HG03378 (cell line): ENCODE results near the gene CERS6.
"Not testable (repeated sequence)": the region's sequence is repeated elsewhere in the genome, so short reads cannot be mapped to it uniquely, and the experiment has no call there.

Source experiments
- ATAC-seq: cut with Tn5 transposase; IDR thresholded peaks from one replicate; pipeline ENCODE4 v1.9.1; 2021; ENCODE audit warnings: mild to moderate bottlenecking, moderate library complexity; ENCODE audit not compliant: unreplicated experiment

Gene CERS6

DNA sequence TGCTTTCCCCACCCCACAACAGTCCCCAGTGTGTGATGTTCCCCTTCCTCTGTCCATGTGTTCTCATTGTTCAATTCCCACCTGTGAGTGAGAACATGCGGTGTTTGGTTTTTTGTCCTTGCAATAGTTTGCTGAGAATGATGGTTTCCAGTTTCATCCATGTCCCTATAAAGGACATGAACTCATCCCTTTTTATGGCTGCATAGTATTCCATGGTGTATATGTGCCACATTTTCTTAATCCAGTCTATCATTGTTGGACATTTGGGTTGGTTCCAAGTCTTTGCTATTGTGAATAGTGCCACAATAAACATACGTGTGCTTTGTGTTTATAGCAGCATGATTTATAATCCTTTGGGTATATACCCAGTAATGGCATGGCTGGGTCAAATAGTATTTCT, 335.1 kb downstream of the CERS6 start:
- not testable (repeated sequence) for ATAC-seq

DNA sequence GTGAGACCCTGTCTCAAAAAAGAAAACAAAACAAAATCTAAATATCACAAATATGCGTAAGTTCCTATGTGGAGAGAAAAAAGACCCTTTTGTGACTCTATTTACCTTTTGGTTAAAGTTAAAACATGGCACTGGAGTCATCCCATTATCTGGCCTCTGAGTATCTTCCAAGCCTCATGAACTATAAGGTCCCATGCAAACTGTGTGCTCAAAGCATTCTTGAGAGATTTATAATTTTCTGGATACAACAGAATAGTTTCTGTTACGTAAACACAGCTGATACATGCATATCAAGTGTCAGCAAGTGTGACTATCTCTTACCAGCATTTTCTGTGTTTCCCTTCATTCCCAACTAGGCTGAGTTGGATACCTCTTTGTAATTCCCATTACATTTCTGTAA, 337.5 kb downstream of the CERS6 start:
- ATAC-seq = no peak

DNA sequence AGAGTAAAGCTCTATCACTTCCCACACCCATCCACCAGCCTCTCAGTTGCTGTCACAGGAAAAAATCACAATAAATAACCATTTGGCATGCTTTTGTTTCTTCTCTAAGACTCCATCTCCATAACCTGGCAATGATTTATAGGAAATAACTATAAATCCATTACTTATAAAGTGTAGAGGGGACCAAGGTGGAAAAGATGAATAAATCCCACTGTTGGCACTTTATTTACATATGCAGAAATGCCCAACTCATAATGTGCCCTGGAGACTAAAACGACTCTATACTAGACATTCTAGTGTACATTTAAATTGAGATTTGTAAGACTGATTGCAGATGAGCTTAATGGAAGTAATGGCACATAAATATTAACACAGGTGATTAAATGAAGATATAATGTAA, 338.9 kb downstream of the CERS6 start:
- no peak for ATAC-seq

DNA sequence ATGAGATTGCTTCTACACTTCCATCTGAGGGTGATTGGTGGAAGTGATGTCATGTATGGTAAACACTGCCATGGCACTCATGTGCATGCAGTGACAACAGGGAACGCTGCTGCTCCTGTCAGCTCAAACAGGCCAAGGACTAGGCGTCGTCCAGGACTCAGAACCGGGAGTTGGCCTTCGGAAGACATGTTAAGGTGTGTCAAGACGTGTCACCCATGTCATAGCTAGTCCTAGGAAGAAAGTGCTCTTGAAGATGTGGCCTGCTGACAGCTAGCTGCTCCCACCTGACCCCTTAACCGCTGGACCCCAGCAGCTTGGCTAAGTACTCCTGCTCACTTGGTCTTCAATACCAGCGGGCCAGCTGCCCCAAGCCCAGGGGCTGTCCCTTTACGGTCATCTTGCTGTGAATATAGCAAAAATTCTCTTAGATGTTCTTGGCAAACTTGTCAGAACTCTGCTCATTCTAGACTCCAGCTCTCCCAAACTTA, 340.1 kb downstream of the CERS6 start:
- ATAC-seq = no peak

DNA sequence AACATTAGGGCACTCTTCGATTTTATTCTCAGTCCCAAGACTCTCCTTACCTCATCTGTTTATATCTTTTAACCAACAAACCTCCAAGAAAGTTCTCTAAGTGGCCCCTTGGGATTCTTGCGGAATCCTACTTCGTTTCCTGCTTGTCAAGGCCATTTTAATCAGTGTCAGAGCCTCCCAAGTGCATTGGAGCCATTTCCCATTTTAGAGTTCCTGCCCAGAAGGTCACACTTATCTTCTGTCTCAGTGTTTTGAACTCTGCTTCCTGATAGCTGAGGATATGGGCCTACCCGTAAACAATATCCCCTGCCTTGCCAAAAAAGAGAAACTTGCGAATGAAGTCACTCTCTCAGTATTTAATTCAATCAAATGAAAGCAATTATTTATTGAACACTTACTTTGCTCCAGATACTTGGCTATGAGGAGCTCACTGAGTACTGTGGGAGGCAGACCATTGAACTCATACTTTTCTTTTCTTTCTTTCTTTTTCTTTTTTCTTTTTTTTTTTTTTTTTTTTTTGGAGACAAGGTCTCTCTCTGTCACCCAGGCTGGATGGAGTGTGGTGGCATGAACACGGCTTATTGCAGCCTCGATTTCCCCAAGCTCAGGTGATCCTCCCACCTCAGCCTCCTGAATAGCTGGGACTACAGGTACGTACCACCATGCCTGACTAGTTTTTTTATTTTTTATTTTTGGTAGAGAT, 340.7 kb downstream of the CERS6 start:
- ATAC-seq = no peak

DNA sequence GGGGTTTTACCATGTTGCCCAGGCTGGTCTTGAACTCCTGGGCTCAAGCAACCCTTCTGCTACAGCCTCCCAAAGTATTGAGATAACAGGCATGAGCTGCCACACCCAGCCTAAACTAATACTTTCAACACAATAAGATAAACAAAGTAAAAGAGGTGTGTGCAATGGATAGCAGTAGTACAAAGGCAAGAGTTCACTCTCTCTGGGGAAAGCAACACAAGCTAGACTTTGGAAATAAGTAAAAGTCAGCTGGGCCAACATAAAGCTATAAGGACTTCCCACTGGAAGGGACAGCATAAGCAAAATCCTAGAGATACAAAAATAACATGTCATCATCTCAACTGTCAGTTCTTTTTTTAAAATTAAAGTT, 341.2 kb downstream of the CERS6 start:
- no peak for ATAC-seq

DNA sequence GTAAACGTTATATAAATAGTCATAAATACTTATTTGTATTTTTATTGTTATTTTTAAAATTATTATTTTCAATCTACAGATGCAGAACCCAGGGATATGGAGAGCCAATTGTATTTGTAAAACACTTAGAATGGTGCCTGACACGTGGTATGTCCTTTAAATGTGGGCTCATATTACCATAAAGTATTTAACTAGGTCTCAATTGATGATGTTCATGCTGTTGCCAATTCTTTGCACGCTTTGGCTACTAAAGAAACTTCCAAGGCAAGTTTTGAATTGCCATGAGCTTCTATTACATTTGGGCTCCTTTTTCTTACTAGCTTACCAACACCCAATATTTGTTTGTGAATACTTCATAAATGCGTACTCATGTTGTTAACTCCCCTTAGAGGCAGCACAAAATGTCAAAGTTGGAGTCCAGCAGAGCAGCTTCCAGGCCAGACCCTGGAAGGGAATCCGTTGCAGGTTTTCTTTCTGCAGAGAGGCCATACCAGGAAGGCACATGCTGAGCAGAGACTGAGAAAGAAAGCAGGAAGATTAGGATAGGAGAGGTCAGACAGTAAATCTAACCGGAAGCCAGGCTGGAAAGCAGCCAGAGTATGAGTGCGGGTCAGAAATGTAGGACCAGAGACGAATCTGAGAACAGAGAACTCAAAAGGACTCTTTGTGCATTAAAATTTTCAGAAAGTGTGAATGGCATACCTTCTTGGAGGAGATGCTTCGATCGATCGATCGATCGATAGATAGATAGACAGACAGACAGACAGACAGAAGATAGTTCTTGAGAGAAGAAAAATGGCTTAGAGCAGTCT, 342.2 kb downstream of the CERS6 start:
- no peak for ATAC-seq

DNA sequence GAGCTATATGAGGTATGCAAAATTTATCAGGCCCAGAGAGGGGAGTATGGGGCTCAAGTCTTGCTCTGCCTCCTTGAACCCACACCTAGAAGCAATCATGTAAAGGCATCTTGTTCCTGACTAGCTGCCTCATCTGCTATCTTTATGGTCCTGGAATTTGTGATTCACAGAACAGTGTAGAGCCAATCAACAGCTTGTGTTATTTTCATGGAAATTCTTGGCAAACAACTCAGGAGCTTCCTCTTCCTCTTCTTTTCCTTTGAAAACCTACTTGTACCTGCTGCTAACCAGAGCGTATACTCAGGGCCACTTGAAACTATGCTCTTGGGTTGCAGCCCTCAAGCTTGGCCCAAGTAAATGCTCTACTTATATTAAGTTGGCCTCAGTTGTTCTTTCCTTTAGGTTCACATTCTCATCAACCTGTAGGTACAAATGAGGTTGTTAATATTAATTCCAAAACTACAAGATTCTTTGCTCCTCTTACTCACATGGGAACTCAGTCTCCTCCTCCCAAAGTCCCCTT, 342.9 kb downstream of the CERS6 start:
- ATAC-seq = no peak

DNA sequence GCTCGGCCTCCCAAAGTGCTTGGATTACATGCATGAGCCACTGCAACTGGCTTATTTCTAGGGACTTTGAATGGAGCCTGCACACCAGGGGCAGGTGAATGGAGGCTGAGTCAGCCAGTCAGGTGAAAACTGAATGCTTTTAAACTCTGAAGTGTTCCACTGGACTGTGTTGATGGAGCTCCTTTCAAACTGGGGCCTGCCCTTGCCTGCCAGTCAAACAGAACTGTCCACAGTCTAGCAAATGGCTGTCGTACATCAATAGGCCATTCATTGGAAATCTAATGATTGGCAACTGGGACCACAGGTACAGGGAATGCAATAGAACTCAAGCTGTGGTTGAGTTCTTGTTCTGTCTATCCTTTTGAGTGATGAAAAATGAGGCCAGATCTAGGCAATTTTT, 345.4 kb downstream of the CERS6 start:
- ATAC-seq = no peak

DNA sequence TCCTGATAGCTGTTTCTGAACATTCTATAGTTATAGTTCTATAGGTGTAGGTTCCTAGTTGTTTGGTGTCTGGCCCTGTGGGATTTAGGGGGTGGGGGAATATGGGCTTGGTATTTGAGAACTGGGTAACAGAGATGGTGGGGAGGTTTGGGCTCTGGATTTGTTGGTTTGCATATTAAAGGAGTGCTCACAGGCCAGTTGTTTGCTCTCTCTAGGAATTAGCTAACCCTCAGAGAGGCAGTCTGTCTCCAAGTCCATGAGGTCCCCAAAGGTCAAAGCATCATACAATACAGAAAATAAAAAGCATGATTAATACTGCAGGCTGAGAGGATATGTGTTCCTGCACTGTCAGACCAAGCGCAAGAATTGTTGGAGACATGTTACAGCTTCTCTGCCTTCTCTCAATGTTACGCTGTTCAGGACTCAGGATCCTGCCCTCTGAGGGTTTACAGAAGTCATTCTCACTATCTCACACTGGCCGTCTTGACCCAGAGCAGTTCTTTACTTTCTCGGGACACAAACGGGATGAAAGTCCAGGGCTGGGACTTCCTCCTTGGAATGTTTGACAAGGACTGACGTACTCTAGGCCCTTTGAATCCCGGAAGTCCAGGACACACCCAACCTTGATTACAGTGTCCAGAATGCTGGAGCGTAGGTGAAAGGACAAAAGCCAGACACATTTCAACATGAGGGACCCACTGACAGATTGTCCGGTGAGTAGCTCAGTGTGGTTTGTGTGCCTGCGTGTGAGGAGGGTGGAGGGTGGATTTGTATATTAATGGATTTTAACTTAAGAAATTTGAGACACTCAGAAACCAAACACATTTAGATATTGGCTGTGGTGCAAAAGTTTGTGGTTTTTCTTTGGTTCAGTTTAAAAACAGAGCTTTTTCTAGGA, 346.1 kb downstream of the CERS6 start, which contains the start of gene NOSTRIN:
Gene NOSTRIN, plus strand, starts transcription at position 677 of the 898 bp plus-strand sequence. Its CDS starts 10 bp downstream, at position 687.
- no peak for ATAC-seq

DNA sequence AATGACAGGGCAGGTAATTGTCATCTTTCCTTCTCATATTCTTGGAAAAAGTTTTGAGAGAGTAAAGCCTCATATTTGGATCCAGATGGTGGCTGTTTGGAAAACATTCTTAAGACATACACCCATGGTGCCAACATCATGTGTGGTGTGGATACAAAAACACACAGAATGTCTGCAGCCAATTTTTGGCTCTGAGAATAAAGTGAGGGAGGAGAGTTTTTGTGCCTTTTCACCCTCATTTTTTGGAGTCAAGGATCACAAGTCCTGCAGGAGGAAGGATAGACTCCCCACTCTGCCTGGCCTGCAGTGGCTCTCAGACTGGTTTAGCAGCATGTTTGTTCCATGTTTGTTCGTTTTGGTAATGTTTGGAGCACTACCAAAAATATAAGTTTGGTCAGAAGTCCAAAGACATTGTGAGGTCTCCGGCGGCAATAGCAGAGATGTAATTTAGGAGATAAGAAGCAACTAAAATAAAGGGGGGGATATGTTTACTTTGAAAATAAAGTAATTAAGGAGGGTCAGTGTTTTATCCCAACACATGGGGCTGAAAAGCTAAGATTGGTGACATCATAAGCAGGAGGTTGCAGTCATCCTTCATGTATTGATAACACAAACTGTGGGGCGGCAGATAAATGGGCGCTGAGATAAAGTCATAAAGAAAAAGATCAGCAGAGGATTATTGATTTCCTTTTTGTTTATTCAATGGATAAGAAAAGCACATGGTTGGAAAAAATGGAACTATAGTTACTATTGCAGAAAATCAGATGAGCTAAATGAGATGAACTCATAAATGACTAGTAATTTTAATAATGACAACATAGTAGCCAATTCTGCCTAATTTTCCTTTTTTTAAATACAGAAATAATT, 347.0 kb downstream of the CERS6 start:
- no peak for ATAC-seq

DNA sequence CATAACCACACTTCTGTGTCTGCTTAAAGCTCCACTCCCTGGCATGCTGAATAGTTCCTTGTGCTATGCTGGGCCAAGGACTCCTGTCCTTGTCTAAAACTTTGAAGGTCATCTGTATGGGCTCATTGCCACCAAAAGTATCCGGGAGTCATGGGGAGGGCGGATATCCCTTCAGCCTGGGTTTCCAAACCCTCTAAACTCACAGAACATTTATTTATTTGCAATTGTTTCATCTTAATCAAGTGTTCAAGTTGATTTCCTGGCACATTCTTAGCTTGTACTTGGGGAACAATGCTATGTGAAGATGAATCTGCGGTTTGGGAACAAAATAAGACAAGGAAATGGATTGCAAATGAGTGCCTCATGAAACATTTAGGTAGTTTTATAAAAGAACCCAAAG, 348.1 kb downstream of the CERS6 start:
- ATAC-seq = no peak

DNA sequence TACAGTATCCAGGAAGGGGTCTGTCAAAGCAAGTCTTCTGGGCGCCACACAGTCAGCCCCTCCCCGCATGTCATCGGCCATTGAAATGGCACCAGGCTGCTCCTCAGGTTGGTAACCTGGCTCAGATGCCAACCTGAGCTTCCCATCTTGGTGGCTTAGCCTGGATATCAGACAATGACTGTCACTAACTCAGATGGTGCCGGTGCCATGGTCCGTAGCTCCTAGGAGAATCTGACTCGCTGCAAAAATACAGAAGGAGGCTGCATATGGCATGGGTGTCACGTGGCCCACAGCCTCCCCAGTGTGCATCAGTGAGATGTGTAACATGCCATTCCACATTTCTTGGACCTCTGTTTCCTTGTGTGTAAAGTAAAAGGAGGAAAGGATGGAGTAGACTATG, 349.5 kb downstream of the CERS6 start:
- no peak for ATAC-seq

DNA sequence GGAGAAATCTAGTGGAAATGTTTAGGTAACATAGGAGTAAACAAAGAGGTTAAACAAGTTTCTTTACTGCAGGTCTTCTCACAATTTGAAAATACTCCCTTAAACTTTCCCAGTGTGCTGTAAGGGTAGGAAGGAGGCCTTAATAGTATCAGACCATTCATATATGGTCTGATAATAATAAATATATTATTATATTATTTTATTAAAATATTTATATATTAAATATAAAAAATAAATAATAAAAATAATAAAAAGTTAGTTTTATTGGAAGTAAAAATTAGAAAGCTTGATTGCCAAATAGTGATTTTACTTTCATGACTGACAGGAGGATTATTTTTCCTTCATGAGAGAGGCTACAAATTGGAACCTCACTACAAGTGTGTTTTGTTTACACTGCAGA, 353.5 kb downstream of the CERS6 start:
- no peak for ATAC-seq

DNA sequence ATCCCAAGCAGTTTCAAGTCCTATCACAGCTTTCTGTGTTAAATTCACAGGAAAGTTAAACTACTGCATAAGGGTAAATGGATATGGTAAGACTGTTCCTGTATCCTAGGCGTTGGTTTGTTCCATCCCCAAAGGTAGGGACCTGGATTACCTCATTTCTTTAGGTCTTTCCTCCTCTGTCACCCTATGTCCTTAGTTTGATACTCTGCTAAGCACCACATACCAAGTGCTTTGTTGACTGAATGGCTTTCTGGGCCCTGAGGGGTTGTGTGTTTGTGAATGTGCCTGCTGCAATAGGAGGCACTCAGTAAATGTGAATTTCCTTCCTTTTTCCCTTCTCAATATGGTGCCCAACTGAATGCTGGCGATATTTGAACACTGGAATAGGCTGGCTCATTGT, 354.2 kb downstream of the CERS6 start:
- ATAC-seq = no peak

DNA sequence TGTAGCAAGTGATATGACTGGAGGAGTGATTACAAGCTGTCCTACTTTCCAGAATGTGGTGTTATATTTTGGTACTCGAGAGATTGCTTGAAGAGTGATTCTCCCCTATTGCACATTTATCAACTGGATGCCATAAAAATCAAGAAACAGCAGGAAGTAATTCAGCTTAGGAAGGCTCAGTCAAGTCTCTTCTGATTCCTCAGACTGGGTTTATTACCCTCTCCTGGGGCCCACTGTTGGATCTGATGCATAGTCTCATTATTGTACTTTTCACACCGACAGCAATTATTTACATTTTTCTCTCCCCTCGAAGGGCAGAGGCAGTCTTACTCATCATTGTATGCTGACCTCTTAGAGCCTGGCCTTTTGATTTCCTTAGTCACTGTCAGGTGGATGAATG, 355.6 kb downstream of the CERS6 start:
- no peak for ATAC-seq

DNA sequence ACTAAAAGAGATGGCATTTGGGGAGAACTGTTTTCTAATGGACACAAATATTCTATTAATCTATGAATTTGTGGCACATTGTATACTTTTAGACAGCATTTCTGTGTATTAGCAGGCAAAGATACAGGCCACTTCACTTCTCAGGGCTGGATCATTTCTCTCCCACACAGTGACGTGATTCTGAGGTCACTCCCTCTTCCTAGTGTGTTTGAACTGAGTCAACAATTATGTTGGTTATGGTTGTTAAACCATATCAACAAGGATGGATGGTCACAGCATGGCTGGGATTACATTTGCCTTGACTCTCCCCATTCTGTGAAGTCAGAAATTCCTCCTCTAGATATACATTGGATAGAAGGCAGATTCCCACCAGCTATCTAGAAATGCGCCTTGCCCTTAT, 358.0 kb downstream of the CERS6 start:
- ATAC-seq = no peak

DNA sequence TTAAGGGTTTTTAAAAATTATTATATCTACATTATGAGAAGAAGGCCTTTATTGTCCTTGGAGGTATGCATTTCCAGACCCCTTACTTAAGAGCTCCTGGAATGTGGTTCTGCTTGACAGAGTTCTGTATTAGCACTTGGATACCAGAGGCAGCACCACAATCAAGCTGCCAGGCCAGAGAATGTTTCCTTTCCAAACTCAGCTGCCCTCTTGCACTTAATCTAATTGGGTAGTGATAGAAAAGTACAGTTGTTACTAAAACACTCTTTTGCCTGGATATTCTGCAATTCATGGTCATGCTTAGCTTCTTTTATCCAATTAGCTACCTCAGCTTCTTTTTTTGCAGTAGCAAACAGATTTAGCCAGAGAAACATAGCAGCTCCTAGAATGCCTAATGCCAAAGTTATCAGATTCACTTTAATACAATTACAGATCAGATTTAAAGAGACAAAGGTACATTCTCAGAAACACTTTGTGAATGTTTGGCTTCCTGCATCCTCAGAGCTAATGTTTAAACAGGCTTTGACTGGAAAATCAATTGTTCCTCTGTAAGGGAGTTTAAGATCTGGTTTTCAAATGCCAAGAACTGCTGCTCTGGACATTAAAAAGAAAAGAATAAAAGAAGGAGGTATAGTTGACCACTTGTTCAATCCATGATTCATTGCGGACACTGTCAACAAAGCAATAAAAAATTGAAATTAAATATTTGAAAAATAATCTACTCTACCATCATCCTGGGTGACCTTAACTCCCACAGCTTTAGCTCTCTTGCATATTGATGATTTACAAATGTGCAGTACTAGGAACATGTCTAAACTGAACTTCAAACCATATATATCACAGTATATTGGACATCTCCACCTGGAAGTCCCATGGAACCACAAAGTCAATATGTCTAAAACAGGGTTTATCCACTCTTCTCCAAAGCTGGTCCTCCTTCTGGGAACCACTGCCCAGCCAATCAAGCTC, 359.2 kb downstream of the CERS6 start:
- no peak for ATAC-seq

DNA sequence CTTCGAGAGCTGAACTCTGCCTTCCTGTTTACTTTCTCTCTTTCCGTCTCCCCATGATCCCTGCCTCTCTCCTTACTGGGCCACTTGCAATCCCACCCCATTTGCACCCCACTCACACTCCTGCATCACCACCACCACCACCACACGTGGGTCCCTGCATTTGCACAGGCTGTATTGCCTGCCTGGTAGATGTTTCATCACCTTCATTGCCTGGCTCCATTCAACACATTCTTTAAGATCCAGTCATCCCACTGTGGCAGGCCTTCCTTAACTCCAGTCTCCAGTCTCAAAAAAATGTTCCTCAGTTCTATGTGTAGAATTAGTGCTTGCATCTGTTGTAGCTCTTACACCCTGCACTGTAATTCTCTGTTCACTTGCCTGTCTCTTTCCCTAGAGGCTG, 360.3 kb downstream of the CERS6 start:
- ATAC-seq = no peak
